Endodermal cell (in vitro differentiated cells): Measurements from ENCODE around the gene BICDL1. TPM values are rescaled to one million over a fixed set of nuclear protein-coding genes. Genes with fewer than 3 reads are reported as not detected.
A peak's percentile ranks its signal among the peaks of the same experiment; 100 is the strongest.

Experiments
- DNase-seq: peaks from one replicate; pipeline ENCODE4 v3.0.0-alpha.2; 2017
- H3K27ac ChIP-seq: 2 replicates; pipeline ENCODE4 v1.5.1; 2013; ENCODE audit warnings: mild to moderate bottlenecking, low read depth, low read length, moderate library complexity
- H3K27me3 ChIP-seq: 2 replicates; pipeline ENCODE4 v1.6.1; 2013; ENCODE audit warnings: mild to moderate bottlenecking, low read length, moderate library complexity; ENCODE audit not compliant: insufficient read depth, control insufficient read depth, poor library complexity, severe bottlenecking
- H3K36me3 ChIP-seq: 2 replicates; pipeline ENCODE4 v1.7.0; 2013; ENCODE audit warnings: mild to moderate bottlenecking, low read length, moderate library complexity; ENCODE audit not compliant: control insufficient read depth, insufficient read depth
- H3K4me1 ChIP-seq: one replicate; pipeline ENCODE4 v1.7.0; 2013; ENCODE audit warnings: low read length; ENCODE audit not compliant: control insufficient read depth, insufficient read depth
- H3K4me3 ChIP-seq: 2 replicates; pipeline ENCODE4 v1.5.1; 2013; ENCODE audit warnings: mild to moderate bottlenecking, low read length, moderate library complexity
- H3K9ac ChIP-seq: 2 replicates; pipeline ENCODE4 v1.6.1; 2013; ENCODE audit warnings: mild to moderate bottlenecking, low read length, moderate library complexity; ENCODE audit not compliant: poor library complexity, severe bottlenecking; ENCODE audit errors: extremely low read depth
- H3K9me3 ChIP-seq: 2 replicates; pipeline ENCODE4 v1.6.1; 2013; ENCODE audit warnings: mild to moderate bottlenecking, low read length, moderate library complexity; ENCODE audit not compliant: control insufficient read depth
- H3K27ac Mint-ChIP-seq: 2 replicates; pipeline ENCODE4 v1.8.0; 2020; ENCODE audit warnings: mixed read lengths
- H3K27me3 Mint-ChIP-seq: 2 replicates; pipeline ENCODE4 v1.8.0; 2021; ENCODE audit warnings: mild to moderate bottlenecking, mixed read lengths; ENCODE audit not compliant: insufficient read depth
- H3K36me3 Mint-ChIP-seq: 2 replicates; pipeline ENCODE4 v1.8.0; 2020; ENCODE audit warnings: low read depth, mixed read lengths
- H3K4me1 Mint-ChIP-seq: 2 replicates; pipeline ENCODE4 v1.8.0; 2020; ENCODE audit warnings: mixed read lengths
- H3K4me3 Mint-ChIP-seq: 2 replicates; pipeline ENCODE4 v1.8.0; 2020; ENCODE audit warnings: mild to moderate bottlenecking, moderate library complexity, mixed read lengths
- H3K9me3 Mint-ChIP-seq: 2 replicates; pipeline ENCODE4 v1.8.0; 2020; ENCODE audit warnings: mild to moderate bottlenecking, mixed read lengths
- CTCF ChIP-seq: fragments of 200-600 bp; sonication (generic); conservative IDR thresholded peaks from 2 replicates; pipeline ENCODE4 v1.5.0; 2021; ENCODE audit warnings: antibody characterized with exemption, mild to moderate bottlenecking
- WGBS, 2 experiments: methylation state at CpG; one replicate each; pipeline versions ENCODE4 v1.1.5 to v1.1.7; 2013; ENCODE audit warnings: missing lambda C conversion rate in 2 of 2, mixed read lengths in 1 of 2; ENCODE audit not compliant: insufficient coverage in 1 of 2, insufficient read length in 1 of 2; 5-methylcytosine and 5-hydroxymethylcytosine counted together
- long read RNA-seq, 4 experiments: library from polyadenylated mRNA in 2 of 4; library from RNA in 1 of 4; library from capped mRNA in 1 of 4; stranded (forward) in 3 of 4; unstranded in 1 of 4; transcript quantifications; one replicate each; pipeline ENCODE4 v2.0.0, GENCODE V29; 2020 to 2021; ENCODE audit warnings: inconsistent platforms in 1 of 4
- polyA plus RNA-seq, 2 experiments: library from polyadenylated mRNA; stranded (reverse); fragments of 50-300 nt; gene quantifications; one replicate each; pipeline ENCODE4 v1.2.3, GENCODE V29; 2013
- total RNA-seq, 2 donors: library from RNA; stranded (reverse); fragmentation: NEBNext Ultra II Directional in 1 of 2; extraction: Animal tissue kit (Norgen Biotek cat#: 25700) in 1 of 2; gene quantifications; 2 replicates in 1 of 2; 3 replicates in 1 of 2; pipeline ENCODE4 v1.2.1, GENCODE V29; 2021

The BICDL1 gene
- total RNA-seq: 10 to 100 TPM; 14.5 to 22.3 TPM
- 6.8 TPM for polyA plus RNA-seq (2013, experiment 1 of 2)
- 5.6 TPM for polyA plus RNA-seq (2013, experiment 2 of 2)
- long read RNA-seq, experiment 1, partial matches to known transcripts: 1 of 4 reads
- long read RNA-seq, experiment 1, other reads (novel, unspliced or antisense): 3 of 4 reads
- long read RNA-seq, experiment 2, transcript BICDL1-201 (9 exons, 3,055 nt): major isoform, 5 of 16 reads
- long read RNA-seq, experiment 2, partial matches to known transcripts: 3 of 16 reads
- long read RNA-seq, experiment 2, other reads (novel, unspliced or antisense): 8 of 16 reads
- long read RNA-seq, experiment 3, partial matches to known transcripts: 2 of 7 reads
- long read RNA-seq, experiment 3, other reads (novel, unspliced or antisense): 5 of 7 reads
- long read RNA-seq, experiment 4: 0 reads

- H3K4me3 ChIP-seq: peak within 1 kb of the TSS; percentile 80
- Mint-ChIP-seq H3K4me1 (peaks cover 12% of the 10 kb centered on the region), H3K27ac (peak within 1 kb of the TSS; percentile 89), H3K36me3 (peaks cover 10% of the 10 kb centered on the region), H3K27me3 (peaks cover 32% of the 10 kb centered on the region), H3K4me3 (peak within 1 kb of the TSS; percentile 63), H3K9me3 (no peaks in the 10 kb centered on the region)
- no peaks in the 10 kb centered on the region for H3K36me3 ChIP-seq
- WGBS, 2 experiments: 0 to 3% methylated on average over 18 to 94 of the region's 94 CpGs
- H3K9me3 ChIP-seq: no peaks in the 10 kb centered on the region
- H3K27me3 ChIP-seq: peaks cover 49% of the 10 kb centered on the region
- TF ChIP-seq CTCF: peak; percentile 51
- no peak within 1 kb of the TSS for H3K9ac ChIP-seq
- no peak within 1 kb of the TSS for H3K27ac ChIP-seq
- peaks cover 10% of the 10 kb centered on the region for H3K4me1 ChIP-seq
- peak; percentile 99 for DNase-seq
Observed at GRCh38 chr12:119988472-119989360, at the start of gene BICDL1. TSS of gene BICDL1 (plus strand) at chr12:119989236. CDS start at chr12:119989869, 633 bp downstream.

GRCh38 chr12:119940897-119941296 lies 48.1 kb upstream of the BICDL1 start:
- Histone ChIP-seq H3K27ac (no peak overlapping the region), H3K9ac (no peak overlapping the region), H3K4me1 (no peaks in the 10 kb centered on the region), H3K9me3 (no peaks in the 10 kb centered on the region), H3K27me3 (no peaks in the 10 kb centered on the region), H3K4me3 (no peak overlapping the region), H3K36me3 (no peaks in the 10 kb centered on the region)
- peaks cover 2% of the 10 kb centered on the region for H3K4me1 Mint-ChIP-seq
- 78 to 85% methylated on average over 5 of the region's 5 CpGs for WGBS, 2 experiments
- H3K4me3 Mint-ChIP-seq: no peak overlapping the region
- TF ChIP-seq CTCF: no peak
- H3K36me3 Mint-ChIP-seq: no peaks in the 10 kb centered on the region
- DNase-seq: no peak
- no peak overlapping the region for H3K27ac Mint-ChIP-seq
- no peaks in the 10 kb centered on the region for H3K9me3 Mint-ChIP-seq
- no peaks in the 10 kb centered on the region for H3K27me3 Mint-ChIP-seq

- Histone ChIP-seq H3K9me3 (no peaks in the 10 kb centered on the region), H3K27ac (no peak overlapping the region), H3K27me3 (no peaks in the 10 kb centered on the region), H3K36me3 (no peaks in the 10 kb centered on the region), H3K4me3 (no peak overlapping the region), H3K4me1 (no peaks in the 10 kb centered on the region), H3K9ac (no peak overlapping the region)
- no peaks in the 10 kb centered on the region for H3K36me3 Mint-ChIP-seq
- no peaks in the 10 kb centered on the region for H3K9me3 Mint-ChIP-seq
- H3K4me1 Mint-ChIP-seq: peaks cover 2% of the 10 kb centered on the region
- no peak for TF ChIP-seq CTCF
- no peak overlapping the region for H3K4me3 Mint-ChIP-seq
- H3K27ac Mint-ChIP-seq: no peak overlapping the region
- no peaks in the 10 kb centered on the region for H3K27me3 Mint-ChIP-seq
- WGBS, 2 experiments: 94 to 96% methylated on average over 7 of the region's 7 CpGs
- no peak for DNase-seq
Observed at GRCh38 chr12:119942386-119942785, 46.6 kb upstream of the BICDL1 start.
